GM18909 (cell line): ENCODE results near the gene TRIM47.
"Not testable (repeated sequence)": the region's sequence is repeated elsewhere in the genome, so short reads cannot be mapped to it uniquely, and the experiment has no call there.

Source experiments
- ATAC-seq: cut with Tn5 transposase; IDR thresholded peaks from one replicate; pipeline ENCODE4 v1.9.1; 2021; ENCODE audit warnings: mild to moderate bottlenecking; ENCODE audit not compliant: unreplicated experiment, poor library complexity

The TRIM47 gene

GRCh38 chr17:75872434-75873351 lies 5.7 kb downstream of the TRIM47 start:
- ATAC-seq = no peak

GRCh38 chr17:75870228-75870627 lies 8.2 kb downstream of the TRIM47 start:
- not testable (repeated sequence) for ATAC-seq

GRCh38 chr17:75869282-75870141 lies 8.9 kb downstream of the TRIM47 start:
- no peak for ATAC-seq

GRCh38 chr17:75868730-75869281 lies 9.6 kb downstream of the TRIM47 start:
- ATAC-seq = not testable (repeated sequence)

- not testable (repeated sequence) for ATAC-seq
Observed at GRCh38 chr17:75865404-75866188, 12.8 kb downstream of the TRIM47 start.

- ATAC-seq = peak; percentile 15
Observed at GRCh38 chr17:75864887-75865286, 13.5 kb downstream of the TRIM47 start.

GRCh38 chr17:75864448-75864871 lies 13.9 kb downstream of the TRIM47 start:
- peak; percentile 78 for ATAC-seq

GRCh38 chr17:75861927-75862317 lies 16.5 kb downstream of the TRIM47 start:
- no peak for ATAC-seq

- ATAC-seq = not testable (repeated sequence)
Observed at GRCh38 chr17:75859358-75859757, 19.0 kb downstream of the TRIM47 start.

GRCh38 chr17:75856062-75856756 lies 22.2 kb downstream of the TRIM47 start:
- ATAC-seq = no peak

GRCh38 chr17:75855310-75856061 lies 22.9 kb downstream of the TRIM47 start, which contains the start of gene WBP2:
Gene WBP2, minus strand, starts transcription at chr17:75855335. Its CDS starts 38 bp downstream, at chr17:75855297.
- ATAC-seq = peak; percentile 87

GRCh38 chr17:75854881-75855309 lies 23.5 kb downstream of the TRIM47 start:
- ATAC-seq = no peak

GRCh38 chr17:75854101-75854748 lies 24.2 kb downstream of the TRIM47 start:
- ATAC-seq = no peak

- ATAC-seq = no peak
Observed at GRCh38 chr17:75853433-75853832, 24.9 kb downstream of the TRIM47 start.

GRCh38 chr17:75851693-75851991 lies 26.7 kb downstream of the TRIM47 start:
- ATAC-seq = not testable (repeated sequence)

GRCh38 chr17:75850928-75851692 lies 27.3 kb downstream of the TRIM47 start:
- no peak for ATAC-seq

- no peak for ATAC-seq
Observed at GRCh38 chr17:75849724-75850123, 28.7 kb downstream of the TRIM47 start.

- no peak for ATAC-seq
Observed at GRCh38 chr17:75849279-75849646, 29.1 kb downstream of the TRIM47 start.
